ENCODE results near the gene GALC. TPM values are rescaled to one million over a fixed set of nuclear protein-coding genes. Genes with fewer than 3 reads are reported as not detected.

GALC gene
- total RNA-seq, 1 donor from 2014 or later, result 21.2 TPM

DNA sequence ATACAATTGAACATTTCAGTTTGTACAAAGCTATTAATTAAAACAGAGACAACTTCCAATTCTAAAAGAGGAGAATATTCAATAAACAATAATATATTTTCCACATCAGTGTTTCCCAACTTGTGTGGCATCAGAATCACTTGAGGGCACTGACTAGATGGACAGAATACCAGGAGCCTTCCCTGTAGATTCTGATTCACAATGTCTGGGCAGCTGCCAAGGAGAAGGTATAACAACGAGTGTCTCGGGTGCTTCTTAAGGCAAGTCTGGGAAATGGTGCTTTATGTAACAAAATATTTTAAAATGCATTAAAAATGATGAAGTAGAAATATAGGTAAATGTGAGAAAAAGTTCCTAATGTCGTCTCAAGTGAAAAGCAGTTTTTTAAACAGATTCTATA lies 26.2 kb downstream of the GALC start:
- no peak overlapping the region for H3K9ac ChIP-seq (ENCODE audit: low read length)
- H3K4me3 Mint-ChIP-seq (ENCODE audit: unreplicated experiment), result no peak overlapping the region
- no peaks in the 10 kb centered on the region for H3K4me1 ChIP-seq (ENCODE audit: insufficient read depth, low read length)
- no peaks in the 10 kb centered on the region for H3K9me3 ChIP-seq (ENCODE audit: insufficient read depth, low read depth, low read length)
- H3K4me3 ChIP-seq (ENCODE audit: insufficient read depth, low read depth, low read length), result no peak overlapping the region
- no peak for FAIRE-seq
- H3K4me1 Mint-ChIP-seq (ENCODE audit: low read depth, unreplicated experiment), result no peaks in the 10 kb centered on the region
- no peak for TF ChIP-seq EZH2 (IDR thresholded peaks at IDR 0.05; ENCODE audit: insufficient read depth, low read length)
- TF ChIP-seq, protein P1, sequence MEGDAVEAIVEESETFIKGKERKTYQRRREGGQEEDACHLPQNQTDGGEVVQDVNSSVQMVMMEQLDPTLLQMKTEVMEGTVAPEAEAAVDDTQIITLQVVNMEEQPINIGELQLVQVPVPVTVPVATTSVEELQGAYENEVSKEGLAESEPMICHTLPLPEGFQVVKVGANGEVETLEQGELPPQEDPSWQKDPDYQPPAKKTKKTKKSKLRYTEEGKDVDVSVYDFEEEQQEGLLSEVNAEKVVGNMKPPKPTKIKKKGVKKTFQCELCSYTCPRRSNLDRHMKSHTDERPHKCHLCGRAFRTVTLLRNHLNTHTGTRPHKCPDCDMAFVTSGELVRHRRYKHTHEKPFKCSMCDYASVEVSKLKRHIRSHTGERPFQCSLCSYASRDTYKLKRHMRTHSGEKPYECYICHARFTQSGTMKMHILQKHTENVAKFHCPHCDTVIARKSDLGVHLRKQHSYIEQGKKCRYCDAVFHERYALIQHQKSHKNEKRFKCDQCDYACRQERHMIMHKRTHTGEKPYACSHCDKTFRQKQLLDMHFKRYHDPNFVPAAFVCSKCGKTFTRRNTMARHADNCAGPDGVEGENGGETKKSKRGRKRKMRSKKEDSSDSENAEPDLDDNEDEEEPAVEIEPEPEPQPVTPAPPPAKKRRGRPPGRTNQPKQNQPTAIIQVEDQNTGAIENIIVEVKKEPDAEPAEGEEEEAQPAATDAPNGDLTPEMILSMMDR (IDR thresholded peaks at IDR 0.05; ENCODE audit: insufficient read depth, low read depth, low read length), result no peak
- H3K27ac ChIP-seq (ENCODE audit: low read depth, low read length), result no peak overlapping the region
- no peaks in the 10 kb centered on the region for H4K20me1 ChIP-seq (ENCODE audit: insufficient read depth, low read length)
- peaks cover 6% of the 10 kb centered on the region for H3K36me3 Mint-ChIP-seq (ENCODE audit: low read depth, unreplicated experiment)
- no peak overlapping the region for H3K27ac Mint-ChIP-seq (ENCODE audit: unreplicated experiment)
- H3K4me2 ChIP-seq (ENCODE audit: low read length), result no peak overlapping the region
- no peaks in the 10 kb centered on the region for H3K27me3 ChIP-seq (ENCODE audit: insufficient read depth, low read length)
- no peaks in the 10 kb centered on the region for H3K79me2 ChIP-seq (ENCODE audit: insufficient read depth, low read length)
- no peaks in the 10 kb centered on the region for H3K27me3 Mint-ChIP-seq (ENCODE audit: low read depth, unreplicated experiment)
- DNase-seq (ENCODE audit: low read depth), result no peak
- no peaks in the 10 kb centered on the region for H3K36me3 ChIP-seq (ENCODE audit: insufficient read depth, low read length)
- H3K9me3 Mint-ChIP-seq (ENCODE audit: unreplicated experiment), result peaks cover 3% of the 10 kb centered on the region
- no peak overlapping the region for H2AFZ ChIP-seq (ENCODE audit: low read depth, low read length)

DNA sequence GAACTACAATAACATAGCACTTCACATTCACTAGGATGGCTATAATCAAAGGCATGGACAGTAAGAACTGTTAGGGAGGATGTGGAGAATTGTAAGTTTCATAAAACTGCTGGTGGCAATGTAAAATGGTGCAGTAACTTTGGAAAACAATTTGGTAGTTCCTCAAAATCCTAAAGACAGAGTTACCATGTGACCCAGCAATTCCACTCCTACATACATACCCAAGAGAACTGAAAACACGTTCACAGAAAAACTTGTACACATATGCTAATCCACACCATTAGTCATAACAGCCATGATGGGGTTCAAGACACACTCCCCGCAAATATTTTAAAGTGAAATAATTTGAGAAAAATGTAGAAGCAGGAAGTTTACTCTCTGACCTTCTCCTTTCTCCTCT lies 31.7 kb downstream of the GALC start:
- Mint-ChIP-seq H3K9me3 (ENCODE audit: unreplicated experiment) (peaks cover 3% of the 10 kb centered on the region), H3K4me1 (ENCODE audit: low read depth, unreplicated experiment) (no peaks in the 10 kb centered on the region), H3K36me3 (ENCODE audit: low read depth, unreplicated experiment) (peaks cover 10% of the 10 kb centered on the region), H3K4me3 (ENCODE audit: unreplicated experiment) (no peak overlapping the region), H3K27ac (ENCODE audit: unreplicated experiment) (no peak overlapping the region), H3K27me3 (ENCODE audit: low read depth, unreplicated experiment) (no peaks in the 10 kb centered on the region)
- Histone ChIP-seq H3K36me3 (ENCODE audit: insufficient read depth, low read length) (no peaks in the 10 kb centered on the region), H2AFZ (ENCODE audit: low read depth, low read length) (no peak overlapping the region), H3K4me2 (ENCODE audit: low read length) (no peak overlapping the region), H3K9me3 (ENCODE audit: insufficient read depth, low read depth, low read length) (no peaks in the 10 kb centered on the region), H4K20me1 (ENCODE audit: insufficient read depth, low read length) (no peaks in the 10 kb centered on the region), H3K9ac (ENCODE audit: low read length) (no peak overlapping the region), H3K27me3 (ENCODE audit: insufficient read depth, low read length) (no peaks in the 10 kb centered on the region), H3K4me3 (ENCODE audit: insufficient read depth, low read depth, low read length) (no peak overlapping the region), H3K79me2 (ENCODE audit: insufficient read depth, low read length) (no peaks in the 10 kb centered on the region), H3K4me1 (ENCODE audit: insufficient read depth, low read length) (no peaks in the 10 kb centered on the region), H3K27ac (ENCODE audit: low read depth, low read length) (no peak overlapping the region)
- no peak for FAIRE-seq
- DNase-seq (ENCODE audit: low read depth), result no peak
- TF ChIP-seq, protein P1 (IDR thresholded peaks at IDR 0.05; ENCODE audit: insufficient read depth, low read depth, low read length), result no peak
- TF ChIP-seq EZH2 (IDR thresholded peaks at IDR 0.05; ENCODE audit: insufficient read depth, low read length), result no peak

DNA sequence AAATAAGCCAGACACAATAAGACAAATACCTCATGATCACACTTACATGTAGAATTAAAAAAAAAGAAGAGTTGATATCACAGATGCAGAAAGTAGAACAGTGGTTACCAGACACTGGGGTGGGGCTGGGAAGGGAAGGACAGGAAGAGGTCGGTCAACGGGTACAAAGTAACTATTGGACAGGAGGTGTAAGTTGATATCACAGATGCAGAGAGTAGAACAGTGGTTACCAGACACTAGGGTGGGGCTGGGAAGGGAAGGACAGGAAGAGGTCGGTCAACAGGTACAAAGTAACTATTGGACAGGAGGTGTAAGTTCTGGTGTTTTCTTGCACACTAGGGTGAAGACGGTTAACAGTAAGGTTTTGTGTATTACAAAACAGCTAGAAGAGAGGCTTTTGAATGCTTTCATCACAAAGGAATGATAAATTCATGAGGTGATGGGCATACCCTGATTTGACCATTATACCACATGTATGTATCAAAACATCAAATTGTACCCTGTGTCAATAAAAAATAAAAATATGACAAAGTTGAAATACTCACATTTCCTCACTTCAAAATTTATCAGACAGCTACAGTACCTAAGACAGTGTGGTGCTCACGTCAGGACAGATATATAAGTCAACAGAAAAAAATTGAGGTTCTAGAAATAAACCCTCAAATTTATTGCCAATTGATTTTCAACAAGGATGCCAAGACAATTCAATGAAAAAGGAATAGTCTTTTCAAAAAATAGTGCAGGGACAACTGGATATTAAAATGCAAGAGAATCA lies 32.8 kb downstream of the GALC start:
- H3K4me3 ChIP-seq (ENCODE audit: insufficient read depth, low read depth, low read length), result no peak overlapping the region
- no peak for DNase-seq (ENCODE audit: low read depth)
- no peak for TF ChIP-seq EZH2 (IDR thresholded peaks at IDR 0.05; ENCODE audit: insufficient read depth, low read length)
- TF ChIP-seq, protein P1 (IDR thresholded peaks at IDR 0.05; ENCODE audit: insufficient read depth, low read depth, low read length), result no peak
- no peaks in the 10 kb centered on the region for H3K4me1 Mint-ChIP-seq (ENCODE audit: low read depth, unreplicated experiment)
- no peak overlapping the region for H3K27ac ChIP-seq (ENCODE audit: low read depth, low read length)
- no peak overlapping the region for H2AFZ ChIP-seq (ENCODE audit: low read depth, low read length)
- no peaks in the 10 kb centered on the region for H3K27me3 Mint-ChIP-seq (ENCODE audit: low read depth, unreplicated experiment)
- peaks cover 10% of the 10 kb centered on the region for H3K36me3 Mint-ChIP-seq (ENCODE audit: low read depth, unreplicated experiment)
- H3K9me3 Mint-ChIP-seq (ENCODE audit: unreplicated experiment), result peaks cover 3% of the 10 kb centered on the region
- no peaks in the 10 kb centered on the region for H4K20me1 ChIP-seq (ENCODE audit: insufficient read depth, low read length)
- H3K27ac Mint-ChIP-seq (ENCODE audit: unreplicated experiment), result no peak overlapping the region
- H3K9me3 ChIP-seq (ENCODE audit: insufficient read depth, low read depth, low read length), result no peaks in the 10 kb centered on the region
- no peak for FAIRE-seq
- H3K79me2 ChIP-seq (ENCODE audit: insufficient read depth, low read length), result no peaks in the 10 kb centered on the region
- no peak overlapping the region for H3K9ac ChIP-seq (ENCODE audit: low read length)
- H3K4me2 ChIP-seq (ENCODE audit: low read length), result no peak overlapping the region
- no peaks in the 10 kb centered on the region for H3K36me3 ChIP-seq (ENCODE audit: insufficient read depth, low read length)
- no peak overlapping the region for H3K4me3 Mint-ChIP-seq (ENCODE audit: unreplicated experiment)
- H3K27me3 ChIP-seq (ENCODE audit: insufficient read depth, low read length), result no peaks in the 10 kb centered on the region
- no peaks in the 10 kb centered on the region for H3K4me1 ChIP-seq (ENCODE audit: insufficient read depth, low read length)

All from astrocyte (in vitro differentiated cells and primary cell).